Lower lobe of right lung (tissue), 2 donors: Measurements from ENCODE around the gene LY86. TPM values are rescaled to one million over a fixed set of nuclear protein-coding genes. Genes with fewer than 3 reads are reported as not detected.

Experiments used
- ATAC-seq, 2 donors: fragments of 200-7000 bp; cut with Tn5 transposase; one replicate each; pipeline ENCODE4 v1.9.1; 2020 to 2022; ENCODE audit warnings: mild to moderate bottlenecking in 2 of 2, moderate library complexity in 2 of 2
- DNase-seq: peaks from one replicate; pipeline ENCODE4 v3.0.0-alpha.2; 2020
- H3K27ac ChIP-seq: fragments of 200-600 bp; one replicate; pipeline ENCODE4 v1.8.0; 2022
- H3K27me3 ChIP-seq: fragments of 200-600 bp; one replicate; pipeline ENCODE4 v1.8.0; 2022; ENCODE audit warnings: low read depth
- H3K36me3 ChIP-seq: fragments of 200-600 bp; one replicate; pipeline ENCODE4 v1.8.0; 2022; ENCODE audit warnings: mild to moderate bottlenecking
- H3K4me1 ChIP-seq: fragments of 200-600 bp; one replicate; pipeline ENCODE4 v1.8.0; 2022
- H3K4me3 ChIP-seq: fragments of 200-600 bp; one replicate; pipeline ENCODE4 v1.8.0; 2022; ENCODE audit warnings: mild to moderate bottlenecking
- H3K9me3 ChIP-seq: fragments of 200-600 bp; one replicate; pipeline ENCODE4 v1.8.0; 2022
- intact Hi-C: fragments of 100-400 bp; cut with DNase I; formaldehyde crosslinking; loops from one replicate; pipeline ENCODE4 v1.11.0; 2022
- total RNA-seq: library from RNA; stranded (reverse); fragmentation: NEBNext Ultra II Directional; extraction: Animal tissue kit (Norgen Biotek cat#: 25700); gene quantifications from one replicate; pipeline ENCODE4 v1.2.1, GENCODE V29; 2021
- TF ChIP-seq, protein P1 (sequence below): fragments of 200-600 bp; IDR thresholded peaks from one replicate; pipeline ENCODE4 v1.8.0; 2022; ENCODE audit warnings: antibody characterized with exemption, mild to moderate bottlenecking
- donor health status: DM: no; HTN: yes; CAD: no; lungs with severe emphysema.

Gene LY86
- total RNA-seq, 1 donor from 2014 or later, result 20.2 TPM

DNA sequence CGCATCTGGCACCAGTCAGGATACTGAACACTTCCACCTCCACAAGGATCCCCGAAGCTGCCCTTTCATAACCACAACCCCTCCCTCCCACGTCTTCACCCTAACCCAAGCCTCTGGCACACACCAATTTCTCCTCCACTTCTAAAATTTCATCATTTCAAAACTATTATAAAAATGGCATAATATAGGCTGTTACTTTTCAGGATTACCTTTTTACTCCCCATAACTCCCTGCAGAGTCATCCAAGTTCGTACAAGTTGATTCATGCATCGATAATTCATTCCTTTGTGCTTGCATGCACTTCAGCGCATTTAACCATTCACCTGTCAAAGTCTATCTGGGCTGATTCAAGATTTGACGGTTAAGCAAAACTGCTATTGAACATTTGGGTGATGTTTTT, 30.6 kb upstream of the LY86 start:
- no peak for ATAC-seq
- Histone ChIP-seq H3K27me3 (no peaks in the 10 kb centered on the region), H3K36me3 (no peaks in the 10 kb centered on the region), H3K4me3 (no peak overlapping the region), H3K9me3 (no peaks in the 10 kb centered on the region), H3K4me1 (peaks cover 5% of the 10 kb centered on the region), H3K27ac (no peak overlapping the region)
- intact Hi-C loops, result no loop called here
- TF ChIP-seq, protein P1, sequence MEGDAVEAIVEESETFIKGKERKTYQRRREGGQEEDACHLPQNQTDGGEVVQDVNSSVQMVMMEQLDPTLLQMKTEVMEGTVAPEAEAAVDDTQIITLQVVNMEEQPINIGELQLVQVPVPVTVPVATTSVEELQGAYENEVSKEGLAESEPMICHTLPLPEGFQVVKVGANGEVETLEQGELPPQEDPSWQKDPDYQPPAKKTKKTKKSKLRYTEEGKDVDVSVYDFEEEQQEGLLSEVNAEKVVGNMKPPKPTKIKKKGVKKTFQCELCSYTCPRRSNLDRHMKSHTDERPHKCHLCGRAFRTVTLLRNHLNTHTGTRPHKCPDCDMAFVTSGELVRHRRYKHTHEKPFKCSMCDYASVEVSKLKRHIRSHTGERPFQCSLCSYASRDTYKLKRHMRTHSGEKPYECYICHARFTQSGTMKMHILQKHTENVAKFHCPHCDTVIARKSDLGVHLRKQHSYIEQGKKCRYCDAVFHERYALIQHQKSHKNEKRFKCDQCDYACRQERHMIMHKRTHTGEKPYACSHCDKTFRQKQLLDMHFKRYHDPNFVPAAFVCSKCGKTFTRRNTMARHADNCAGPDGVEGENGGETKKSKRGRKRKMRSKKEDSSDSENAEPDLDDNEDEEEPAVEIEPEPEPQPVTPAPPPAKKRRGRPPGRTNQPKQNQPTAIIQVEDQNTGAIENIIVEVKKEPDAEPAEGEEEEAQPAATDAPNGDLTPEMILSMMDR, result no peak
- no peak for DNase-seq

DNA sequence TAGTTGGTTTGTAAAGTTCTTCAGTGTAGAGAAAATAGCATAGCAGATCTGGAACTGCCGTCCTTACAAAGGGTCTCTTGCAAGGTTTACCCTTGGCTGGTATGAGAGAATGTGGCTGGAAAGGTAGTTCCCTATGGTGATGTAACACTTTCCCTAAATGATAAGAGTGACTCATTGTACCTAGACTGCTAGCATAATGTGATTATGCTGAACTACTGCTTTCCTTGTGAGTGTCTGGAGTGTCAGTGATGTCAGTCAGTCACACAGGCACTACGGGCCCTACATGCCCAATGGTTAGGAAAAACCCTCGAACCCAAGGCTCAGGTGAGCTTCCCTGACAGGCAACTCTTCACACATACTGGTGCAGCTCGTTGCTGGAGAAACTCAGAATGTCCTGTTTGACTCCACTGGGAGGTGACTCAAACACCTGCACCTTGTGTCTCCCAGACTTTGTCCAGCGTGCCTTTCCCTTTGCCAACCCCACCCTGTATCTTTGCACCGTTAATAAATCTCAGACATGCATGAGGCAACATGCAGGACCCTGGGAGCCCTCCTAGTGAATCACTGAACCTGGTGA, 28.4 kb upstream of the LY86 start:
- Histone ChIP-seq H3K27ac (no peak overlapping the region), H3K4me3 (no peak overlapping the region), H3K36me3 (no peaks in the 10 kb centered on the region), H3K9me3 (no peaks in the 10 kb centered on the region), H3K27me3 (no peaks in the 10 kb centered on the region), H3K4me1 (peaks cover 5% of the 10 kb centered on the region)
- ATAC-seq (no peak), DNase-seq (no peak)
- TF ChIP-seq, protein P1, result no peak
- intact Hi-C loops, result no loop called here

DNA sequence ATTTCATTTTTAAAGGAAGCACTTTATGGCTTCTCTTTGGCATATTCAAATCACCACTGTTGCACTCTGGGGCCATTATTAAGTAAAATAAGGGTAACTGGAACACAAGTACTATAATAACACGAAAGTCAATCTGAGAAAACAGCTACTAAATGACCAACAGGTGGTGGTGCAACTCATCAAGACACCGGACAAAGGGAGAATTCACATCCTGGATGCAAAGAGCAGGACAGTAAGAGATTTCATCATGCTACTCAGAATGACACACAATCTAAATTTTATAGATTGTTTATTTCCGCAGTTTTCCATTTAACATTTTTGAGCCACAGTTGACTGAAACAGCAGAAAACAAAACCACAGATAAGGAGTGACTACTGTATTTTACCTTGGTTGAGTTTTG, 27.6 kb upstream of the LY86 start:
- Histone ChIP-seq H3K27ac (no peak overlapping the region), H3K27me3 (no peaks in the 10 kb centered on the region), H3K4me3 (no peak overlapping the region), H3K4me1 (peaks cover 5% of the 10 kb centered on the region), H3K9me3 (no peaks in the 10 kb centered on the region), H3K36me3 (no peaks in the 10 kb centered on the region)
- DNase-seq, result no peak
- no peak for ATAC-seq
- intact Hi-C loops, result no loop called here
- TF ChIP-seq, protein P1, result no peak

DNA sequence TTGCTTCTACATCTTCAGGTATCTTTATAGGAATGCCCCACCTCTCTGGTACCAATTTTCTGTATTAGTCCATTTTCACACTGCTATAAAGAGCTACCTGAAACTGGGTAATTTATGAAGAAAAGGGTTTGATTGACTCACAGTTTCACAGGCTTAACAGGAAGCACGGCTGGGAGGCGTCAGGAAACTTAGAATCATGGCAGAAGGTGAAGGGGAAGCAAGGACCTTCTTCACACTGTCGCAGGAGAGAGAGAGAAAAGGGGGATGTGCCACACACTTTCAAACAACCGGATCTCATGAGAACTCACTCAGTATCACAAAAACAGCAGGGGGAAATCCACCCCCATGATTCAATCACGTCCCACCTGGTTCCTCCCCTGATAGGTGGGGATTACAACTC, 24.4 kb upstream of the LY86 start:
- TF ChIP-seq, protein P1, result no peak
- Histone ChIP-seq H3K9me3 (no peaks in the 10 kb centered on the region), H3K36me3 (no peaks in the 10 kb centered on the region), H3K4me3 (no peak overlapping the region), H3K27ac (no peak overlapping the region), H3K27me3 (no peaks in the 10 kb centered on the region), H3K4me1 (no peaks in the 10 kb centered on the region)
- DNase-seq (no peak), ATAC-seq (no peak)
- intact Hi-C loops, result no loop called here

DNA sequence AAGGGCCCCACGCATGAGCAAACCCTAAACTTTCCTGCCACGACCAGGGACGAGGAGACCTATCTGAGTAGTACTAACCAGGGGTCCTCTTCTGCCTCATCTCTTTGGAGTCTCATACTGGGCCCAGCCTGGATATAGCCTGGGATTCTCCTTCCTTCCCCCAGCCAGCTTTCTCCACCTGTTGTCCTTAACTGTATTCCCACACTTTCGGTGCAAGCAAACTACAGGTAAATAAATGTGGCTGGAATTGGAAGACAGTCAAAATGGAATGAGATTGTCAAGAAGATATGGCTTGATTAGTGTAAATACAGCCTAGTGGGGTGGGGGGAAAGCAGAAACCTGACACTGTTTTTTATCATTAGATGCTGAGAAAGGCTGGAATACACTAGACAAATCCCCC, 23.5 kb upstream of the LY86 start:
- intact Hi-C loops, result no loop called here
- no peaks in the 10 kb centered on the region for H3K4me1 ChIP-seq
- H3K27me3 ChIP-seq, result no peaks in the 10 kb centered on the region
- TF ChIP-seq, protein P1, result no peak
- H3K4me3 ChIP-seq, result no peak overlapping the region
- ATAC-seq (no peak), DNase-seq (no peak)
- H3K27ac ChIP-seq, result no peak overlapping the region
- H3K36me3 ChIP-seq, result no peaks in the 10 kb centered on the region
- no peaks in the 10 kb centered on the region for H3K9me3 ChIP-seq

DNA sequence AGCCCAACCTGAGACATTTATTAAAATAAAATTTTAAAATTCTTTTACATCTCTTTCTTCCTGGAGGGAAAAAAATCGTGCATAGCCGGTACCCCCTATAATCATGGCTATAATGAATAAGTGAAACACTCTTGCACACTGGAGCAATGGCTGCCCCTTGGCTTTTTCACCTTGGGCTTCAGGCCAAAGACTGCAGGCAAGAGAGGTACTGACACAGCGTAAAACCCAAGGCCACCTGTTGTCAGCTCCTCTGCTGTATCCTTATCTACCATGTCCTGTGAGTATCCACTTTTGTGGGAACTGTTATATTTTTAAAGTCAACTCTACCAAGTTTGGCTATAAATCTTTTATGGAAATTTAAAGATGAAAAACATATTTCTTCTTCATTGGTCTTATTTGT, 23.0 kb upstream of the LY86 start:
- Histone ChIP-seq H3K4me1 (no peaks in the 10 kb centered on the region), H3K36me3 (no peaks in the 10 kb centered on the region), H3K9me3 (no peaks in the 10 kb centered on the region), H3K27me3 (no peaks in the 10 kb centered on the region), H3K27ac (no peak overlapping the region), H3K4me3 (no peak overlapping the region)
- DNase-seq (no peak), ATAC-seq (no peak)
- TF ChIP-seq, protein P1, result no peak
- intact Hi-C loops, result no loop called here
